UCSD-AML1 (cell line): ENCODE data around the gene TIMM29.

Experiments
- DNase-seq: peaks from one replicate; lab custom pipeline; 2025; ENCODE audit not compliant: unreplicated experiment; lab: John Stamatoyannopoulos, UW

The TIMM29 gene

DNA sequence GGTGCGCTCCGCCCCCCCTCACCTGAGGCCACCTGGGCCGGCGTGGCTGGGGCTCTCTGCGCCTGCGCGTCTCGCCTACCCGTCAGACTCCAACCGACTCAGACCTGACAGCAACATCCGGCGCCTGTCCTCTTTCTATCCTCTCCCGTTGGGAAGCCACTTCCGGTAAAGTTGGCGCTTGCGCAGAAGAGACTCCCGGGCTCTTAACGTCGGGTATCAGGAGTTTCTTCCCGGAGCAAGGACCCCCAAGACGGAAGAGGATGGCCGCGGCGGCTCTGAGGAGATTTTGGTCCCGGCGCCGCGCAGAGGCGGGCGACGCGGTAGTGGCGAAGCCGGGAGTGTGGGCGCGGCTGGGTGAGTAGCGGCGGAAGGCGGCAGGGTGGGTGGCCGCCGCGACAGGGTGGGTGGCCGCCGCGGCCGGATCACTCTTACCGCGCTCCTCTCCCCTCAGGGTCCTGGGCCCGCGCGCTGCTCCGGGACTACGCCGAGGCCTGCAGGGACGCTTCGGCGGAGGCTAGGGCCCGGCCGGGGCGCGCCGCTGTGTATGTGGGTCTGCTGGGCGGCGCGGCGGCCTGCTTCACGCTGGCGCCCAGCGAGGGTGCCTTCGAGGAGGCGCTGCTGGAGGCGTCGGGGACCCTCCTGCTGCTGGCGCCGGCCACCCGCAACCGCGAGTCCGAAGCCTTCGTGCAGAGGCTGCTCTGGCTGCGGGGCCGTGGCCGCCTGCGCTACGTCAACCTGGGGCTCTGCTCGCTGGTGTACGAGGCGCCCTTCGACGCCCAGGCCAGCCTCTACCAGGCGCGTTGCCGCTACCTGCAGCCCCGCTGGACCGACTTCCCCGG is at the start of gene TIMM29, which contains the start of gene YIPF2:
TSS of gene TIMM29 (plus strand) at position 249 of the 839 bp plus-strand sequence. CDS start at position 261, 12 bp downstream.
TSS of gene YIPF2 (minus strand) at position 77 of the 839 bp plus-strand sequence. CDS start 229 bp downstream, outside the sequence.
- DNase-seq: peak; percentile 96

DNA sequence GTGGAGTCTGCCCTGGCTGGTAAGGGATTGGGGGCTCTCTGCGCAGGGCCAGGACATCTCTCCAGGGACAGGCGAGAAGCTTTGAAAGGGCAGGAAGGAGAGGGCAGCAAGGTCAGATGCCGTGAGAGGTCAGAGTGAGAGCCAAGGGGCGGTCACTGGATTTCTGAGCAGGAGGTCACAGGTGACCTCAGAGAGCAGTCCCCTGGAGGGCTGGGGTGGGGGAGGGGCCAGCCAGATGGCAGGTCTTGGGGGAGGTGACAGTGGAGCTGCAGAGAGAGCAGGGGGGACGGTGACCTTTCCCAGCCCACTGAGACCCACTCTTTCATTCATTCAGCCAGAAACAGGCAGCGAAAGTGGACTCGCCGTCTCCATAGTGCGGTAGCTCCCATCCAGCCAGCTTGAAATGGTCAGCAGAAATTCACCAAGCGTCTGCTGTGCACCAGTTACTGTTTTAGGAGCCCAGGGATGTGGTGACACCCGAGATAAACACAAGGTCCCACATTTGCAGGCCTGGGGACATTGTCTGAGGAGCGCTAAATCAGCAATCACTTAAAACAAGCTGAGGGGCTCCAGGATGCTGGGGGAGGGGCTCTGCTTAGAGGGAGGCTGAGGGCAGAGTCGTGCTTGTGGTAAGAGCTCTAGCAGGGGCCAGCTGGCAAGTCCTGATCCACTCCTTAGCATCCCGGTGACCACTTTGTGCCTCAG is 47.1 kb upstream of the TIMM29 start:
- no peak for DNase-seq

DNA sequence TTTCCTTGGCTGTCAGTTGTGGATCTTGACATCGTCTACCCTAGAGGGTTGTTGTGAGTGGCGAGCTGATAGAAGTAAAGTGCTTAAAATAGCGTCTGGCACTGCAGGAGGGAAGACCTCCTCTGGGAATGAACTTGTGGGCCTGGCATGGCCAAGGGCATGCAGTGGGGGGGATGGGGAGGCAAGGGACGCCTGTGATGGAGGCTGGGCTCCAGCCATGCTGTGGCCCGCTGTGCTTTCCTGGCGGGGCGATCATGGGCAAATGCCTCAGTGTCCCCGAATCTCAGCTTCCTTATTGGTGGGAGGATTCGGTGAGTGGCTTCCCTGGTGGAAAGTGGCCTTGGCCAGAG is 46.5 kb upstream of the TIMM29 start:
- no peak for DNase-seq

DNA sequence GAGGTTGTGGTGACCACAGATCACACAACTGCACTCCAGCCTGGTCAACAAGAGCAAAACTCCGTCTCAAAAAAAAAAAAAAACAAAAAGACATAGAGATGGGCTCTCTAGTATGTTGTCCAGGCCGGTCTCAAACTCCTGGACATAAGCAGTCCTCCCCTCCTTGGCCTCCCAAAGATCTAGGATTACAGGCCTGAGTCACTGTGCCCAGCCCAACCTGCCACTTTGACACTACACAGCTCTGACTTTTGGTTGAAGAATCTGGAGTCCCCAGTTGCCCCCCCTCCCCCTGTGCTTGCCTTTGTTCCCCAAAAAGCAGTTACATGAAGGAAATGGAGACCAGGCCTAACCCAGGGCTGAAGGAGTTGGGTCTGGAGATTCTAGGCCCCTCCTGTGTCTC is 44.3 kb upstream of the TIMM29 start:
- DNase-seq: no peak

DNA sequence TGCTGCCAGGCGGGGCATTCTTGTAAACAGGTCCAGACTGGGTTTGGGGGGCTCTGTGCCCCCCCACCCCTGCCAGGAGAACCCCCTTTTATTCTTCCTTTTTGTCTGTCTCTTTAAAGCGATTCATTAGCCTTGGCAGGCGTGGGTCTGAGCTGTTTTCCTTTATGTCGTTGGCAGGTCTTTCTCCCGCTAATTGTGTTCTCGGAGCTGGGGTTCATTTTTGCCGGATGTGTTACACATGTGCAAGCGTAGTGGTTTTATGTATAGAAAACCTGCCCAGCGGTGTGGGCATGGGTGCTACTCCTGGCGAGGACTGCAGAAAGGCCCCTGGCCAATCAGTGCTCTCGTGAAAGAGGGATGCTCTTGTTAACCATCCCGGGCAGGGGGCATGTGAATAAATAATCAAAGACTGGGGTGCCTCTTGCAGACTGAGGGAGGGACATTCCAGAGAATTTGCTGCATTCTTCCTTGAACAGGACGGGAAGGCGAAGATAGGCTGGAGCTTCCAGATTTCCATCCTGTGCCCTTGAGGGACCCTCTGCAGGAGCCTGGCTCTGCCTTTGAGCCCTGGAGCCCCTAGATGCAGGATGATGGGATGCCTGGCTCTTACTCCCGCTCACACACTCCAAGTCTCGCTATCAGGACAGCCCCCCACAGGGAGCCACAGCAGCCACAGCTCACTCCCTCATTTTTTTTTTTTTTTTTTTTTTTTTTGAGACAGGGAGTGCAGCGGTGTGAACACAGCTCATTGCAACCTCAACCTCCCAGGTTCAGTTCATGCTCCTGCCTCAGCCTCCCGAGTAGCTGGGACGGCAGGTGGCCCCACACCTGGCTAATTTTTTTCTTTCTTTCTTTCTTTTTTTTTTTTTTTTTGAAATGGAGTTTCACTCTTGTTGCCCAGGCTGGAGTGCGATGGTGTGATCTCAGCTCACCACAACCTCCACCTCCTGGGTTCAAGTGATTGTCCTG is 43.1 kb upstream of the TIMM29 start:
- DNase-seq: no peak

DNA sequence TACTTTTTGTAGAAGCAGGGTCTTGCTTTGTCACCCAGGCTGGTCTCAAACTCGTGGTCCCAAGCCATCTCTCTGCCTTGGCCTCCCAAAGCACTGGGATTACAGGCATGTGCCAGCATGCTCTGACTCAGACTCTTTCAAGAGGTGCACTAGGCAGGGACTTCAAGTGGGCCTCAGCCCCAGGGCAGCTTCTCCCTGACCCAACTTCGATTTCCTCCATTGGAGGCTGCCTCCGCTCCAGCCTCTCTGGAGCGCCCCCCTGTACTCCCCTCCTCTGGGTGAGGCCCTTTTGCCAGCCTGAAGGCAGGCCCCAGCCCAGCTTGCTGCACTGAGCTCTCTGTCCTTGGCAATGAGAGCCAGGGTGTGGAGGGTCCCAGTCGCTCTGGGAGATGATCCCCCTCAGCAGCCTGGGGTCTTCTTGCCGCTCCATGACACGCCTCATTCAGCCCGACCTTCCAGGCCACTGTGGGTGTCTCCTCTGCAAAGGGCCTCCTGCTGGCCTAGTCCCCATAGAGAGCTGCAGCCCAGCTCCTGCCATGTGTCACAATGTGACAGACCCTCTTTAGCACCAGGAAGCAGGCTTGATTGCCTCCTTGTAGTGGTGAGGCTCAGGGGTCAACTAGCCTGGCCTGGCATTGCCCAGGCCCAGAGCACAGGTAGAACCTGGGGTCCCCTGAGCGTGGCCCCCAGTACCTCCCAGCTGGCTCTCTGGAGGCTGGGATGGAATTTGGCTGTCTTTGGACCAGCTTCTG is 40.8 kb upstream of the TIMM29 start:
- DNase-seq: no peak

DNA sequence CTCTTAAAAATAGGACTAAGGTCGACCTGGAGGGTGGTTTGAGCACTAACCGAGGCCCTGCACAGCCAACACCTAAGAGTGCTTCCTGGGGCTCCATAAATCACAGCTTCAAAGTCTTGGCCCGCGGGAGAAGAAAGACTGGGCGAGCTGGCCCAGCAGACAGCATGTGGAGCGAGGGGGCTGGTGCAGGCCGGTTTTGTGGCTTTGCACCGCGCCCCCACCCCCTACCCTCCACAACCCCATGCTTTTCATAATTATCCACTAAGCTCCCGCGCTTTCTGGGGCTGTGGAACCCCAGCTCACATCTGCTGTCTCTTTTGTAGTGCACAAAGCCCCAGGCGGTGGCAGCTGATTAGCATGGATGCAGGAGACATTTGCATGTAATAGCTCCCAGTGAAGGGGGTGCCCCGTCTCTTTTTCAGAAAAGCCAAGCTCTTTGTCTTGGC is 40.2 kb upstream of the TIMM29 start:
- no peak for DNase-seq

DNA sequence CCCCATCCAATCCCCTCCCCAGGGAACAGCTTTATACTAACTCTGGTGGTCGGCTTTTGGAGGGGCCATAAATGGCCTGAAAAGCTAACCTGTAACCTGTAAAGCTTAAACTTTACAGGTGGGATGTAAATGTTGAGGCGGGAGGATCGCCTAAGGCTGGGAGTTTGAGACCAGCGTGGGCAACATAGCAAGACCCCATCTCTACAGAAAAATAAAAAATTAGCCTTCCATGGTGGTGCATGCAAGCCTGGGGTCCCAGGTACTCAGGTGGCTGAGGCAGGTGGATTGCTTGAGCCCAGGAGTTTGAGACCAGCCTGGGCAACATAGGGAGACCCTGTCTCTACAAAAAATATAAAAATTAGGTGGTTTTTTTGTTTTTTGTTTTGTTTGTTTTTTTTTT is 38.7 kb upstream of the TIMM29 start:
- no peak for DNase-seq

DNA sequence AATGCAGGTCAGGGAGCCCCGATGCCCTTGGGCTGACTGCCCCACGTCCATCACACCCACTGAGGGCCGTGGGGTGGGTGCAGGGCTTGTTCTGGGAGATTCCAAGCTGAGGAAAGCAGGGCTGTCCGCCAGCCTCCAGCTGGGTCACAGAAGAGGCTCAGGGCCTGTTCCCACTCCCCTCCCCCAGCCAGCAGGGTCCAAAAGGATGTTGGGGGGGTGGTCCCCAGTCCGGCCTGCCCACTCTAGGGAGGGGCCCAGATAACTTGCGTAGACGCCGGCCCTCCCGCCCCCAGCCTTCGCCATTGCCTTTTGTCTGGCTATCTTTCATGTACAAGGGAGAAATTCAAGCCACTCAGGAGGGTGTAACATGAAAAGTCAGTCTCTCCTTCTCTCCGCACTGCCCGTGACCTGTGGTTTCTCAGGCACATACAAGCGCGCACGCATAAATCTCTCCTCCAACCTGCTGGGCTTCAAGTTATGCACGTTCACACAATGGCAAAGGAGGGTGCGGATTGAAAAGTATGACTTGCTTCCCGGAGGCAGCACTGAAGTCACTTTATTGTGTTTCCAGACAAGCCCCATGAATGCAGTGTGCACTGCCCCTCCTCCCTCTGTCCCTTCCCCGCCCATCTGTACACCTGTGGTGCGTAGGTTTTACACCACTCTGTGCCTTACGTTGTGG is 37.1 kb upstream of the TIMM29 start:
- no peak for DNase-seq

DNA sequence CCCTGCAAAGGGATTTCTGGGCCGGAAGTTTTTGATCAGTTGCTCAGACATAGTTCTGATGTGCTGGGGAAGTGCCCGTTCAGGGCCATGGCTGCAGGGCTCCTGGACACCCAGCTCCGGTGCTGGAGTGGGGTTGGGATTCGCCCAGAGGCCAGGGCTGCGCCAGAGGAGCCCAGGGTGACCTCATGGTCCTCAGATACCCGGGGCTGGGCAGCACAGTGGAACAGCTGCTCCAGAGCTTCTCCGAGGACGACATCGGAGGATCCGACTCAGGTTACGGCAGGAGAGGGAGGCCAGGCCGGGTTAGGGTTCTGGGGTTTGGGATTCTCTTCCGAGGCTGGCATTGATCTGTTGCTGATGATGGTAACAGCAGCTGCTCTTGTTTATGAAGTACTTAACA is 36.4 kb upstream of the TIMM29 start:
- no peak for DNase-seq

DNA sequence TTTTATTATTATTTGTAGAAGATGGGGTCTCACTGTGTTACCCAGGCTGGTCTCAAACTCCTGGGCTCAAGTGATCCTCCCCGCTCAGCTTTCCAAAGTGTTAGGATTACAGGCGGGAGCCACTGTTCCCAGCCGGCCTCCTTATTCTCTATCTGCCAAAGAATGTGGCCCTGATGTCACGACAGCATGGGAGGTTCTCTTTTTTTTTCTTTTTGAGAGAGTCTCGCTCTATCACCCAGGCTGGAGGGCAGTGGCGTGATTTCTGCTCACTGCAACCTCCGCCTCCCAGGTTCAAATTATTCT is 33.7 kb upstream of the TIMM29 start:
- no peak for DNase-seq

DNA sequence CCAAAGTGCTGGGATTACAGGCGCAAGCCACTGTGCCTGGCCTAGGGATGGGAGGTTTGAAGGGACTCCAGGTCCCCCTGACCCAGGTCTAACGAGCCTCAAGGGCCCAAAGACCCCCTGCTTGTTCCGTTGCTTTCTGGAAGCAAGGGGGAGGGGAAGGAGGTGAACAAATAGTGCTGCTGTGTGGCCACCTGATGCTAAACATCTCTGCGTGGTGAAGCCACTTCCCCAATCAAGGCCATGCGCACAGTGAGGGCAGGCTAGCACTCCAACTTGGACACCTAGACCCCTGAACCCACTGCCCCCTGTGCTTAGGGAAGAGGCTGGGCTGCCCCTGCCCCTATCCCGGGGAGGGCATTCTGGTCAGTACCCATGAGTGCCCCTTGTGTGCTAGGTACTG is 33.2 kb upstream of the TIMM29 start:
- no peak for DNase-seq

DNA sequence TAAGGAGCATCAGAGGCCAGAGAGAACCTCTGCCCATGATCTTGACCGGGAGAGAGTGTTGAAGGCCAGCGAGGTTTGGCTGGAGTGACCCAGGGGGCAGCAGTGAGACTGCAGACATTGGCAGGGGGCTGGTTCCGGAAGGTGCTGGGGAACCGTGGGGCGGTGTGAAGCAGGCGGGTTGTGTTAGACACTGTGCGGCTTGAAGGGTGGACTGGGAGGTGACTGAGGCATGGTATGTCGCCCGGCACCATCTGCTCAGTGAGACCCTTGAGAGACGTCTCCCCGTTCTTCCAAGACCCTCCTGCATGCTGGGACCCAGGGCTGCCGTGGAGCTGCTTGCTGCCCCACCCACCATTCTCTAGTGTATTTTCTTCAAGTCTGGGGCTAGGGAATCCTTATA is 32.7 kb upstream of the TIMM29 start:
- no peak for DNase-seq

DNA sequence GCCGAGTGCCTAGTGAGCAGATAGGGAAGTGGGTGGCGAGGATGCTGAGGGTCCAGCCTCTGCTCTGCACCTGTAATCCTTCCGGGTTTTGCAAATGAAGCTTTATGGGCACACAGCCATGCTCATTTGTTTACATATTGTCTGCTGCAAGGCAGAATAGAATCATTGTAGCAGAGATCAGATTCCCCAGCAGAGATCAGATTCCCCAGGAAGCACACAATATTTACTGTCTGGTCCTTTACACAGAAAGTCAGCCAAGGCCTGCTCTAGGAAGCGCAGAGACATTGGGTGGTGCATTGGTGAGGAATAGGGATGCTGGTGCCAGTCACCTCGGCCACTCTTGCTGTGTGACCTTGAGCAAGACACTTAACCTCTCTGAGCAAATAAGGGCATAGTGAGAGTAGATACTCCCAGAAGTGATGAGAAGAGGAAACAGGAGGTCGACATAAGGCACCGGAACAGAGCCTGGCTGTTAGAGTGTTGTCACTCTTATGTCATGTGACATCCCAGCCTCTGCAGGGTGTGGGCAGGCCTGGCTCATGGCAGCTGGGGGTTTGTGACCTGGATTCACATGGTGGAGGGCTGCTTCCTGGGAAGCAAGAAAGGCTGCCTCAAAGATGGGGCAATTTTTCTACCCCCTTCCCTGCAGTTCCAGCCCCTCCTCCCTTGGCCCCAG is 31.6 kb upstream of the TIMM29 start:
- DNase-seq: no peak

DNA sequence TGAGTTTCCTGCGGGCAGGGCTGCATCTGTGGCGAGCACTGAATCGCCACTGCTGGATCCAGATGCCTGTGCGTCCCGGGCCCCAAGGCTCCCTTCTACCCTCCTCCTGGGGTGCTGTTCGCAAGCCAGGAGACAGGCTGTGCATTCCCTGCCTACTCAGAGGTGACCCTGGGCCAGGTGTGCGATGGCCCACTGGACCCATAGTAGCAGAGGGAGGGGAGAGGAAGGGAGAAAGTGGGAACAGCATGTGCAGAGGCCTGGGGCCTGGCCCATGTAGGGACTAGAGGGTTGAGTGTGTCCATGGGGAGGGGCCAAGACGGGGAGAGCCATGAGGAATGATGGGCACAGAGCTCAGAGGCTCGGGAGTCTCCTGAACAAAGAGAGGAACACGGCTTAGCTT is 30.0 kb upstream of the TIMM29 start:
- no peak for DNase-seq

DNA sequence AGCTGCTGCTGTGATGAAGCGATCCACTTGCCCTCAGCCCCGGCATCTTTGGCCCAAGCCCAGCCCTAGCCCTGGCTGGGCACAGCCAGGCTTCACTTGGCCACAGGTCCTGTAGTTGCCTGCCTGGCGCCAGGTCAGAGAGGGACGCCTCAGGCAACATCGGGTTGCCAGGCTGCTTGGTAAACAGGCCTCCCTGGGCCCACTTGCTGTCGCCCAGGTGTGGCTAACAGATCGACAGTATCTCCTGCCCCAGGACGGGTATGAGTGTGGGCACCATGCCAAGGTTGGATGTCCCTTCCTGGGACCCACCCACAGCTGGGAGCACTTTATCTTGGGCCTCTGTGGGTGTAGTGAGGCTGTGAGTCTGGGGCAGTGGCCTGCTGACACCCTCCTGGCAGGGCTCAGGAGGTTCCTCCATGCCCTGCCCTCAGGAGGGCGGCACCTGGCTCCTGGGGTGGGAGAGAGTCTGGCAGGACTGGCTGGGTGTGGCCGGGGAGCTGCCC is 29.4 kb upstream of the TIMM29 start:
- DNase-seq: no peak

DNA sequence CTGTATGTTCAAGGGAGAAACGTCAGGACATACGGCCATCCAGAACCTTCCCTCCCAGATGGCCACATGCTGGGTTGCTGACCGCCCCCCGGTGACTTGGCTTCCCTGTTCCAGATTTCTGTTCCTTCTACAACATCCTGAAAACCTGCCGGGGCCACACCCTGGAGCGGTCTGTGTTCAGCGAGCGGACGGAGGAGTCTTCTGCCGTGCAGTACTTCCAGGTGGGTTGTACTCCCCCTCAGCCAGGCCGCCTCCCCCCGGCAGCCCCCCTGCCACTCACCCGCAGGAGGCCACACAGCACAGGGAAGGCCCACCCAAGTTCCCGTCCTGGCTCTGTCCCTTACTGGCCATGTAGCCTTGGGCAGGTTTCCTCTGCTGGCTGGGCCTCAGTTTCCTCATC is 20.7 kb upstream of the TIMM29 start:
- DNase-seq: no peak

DNA sequence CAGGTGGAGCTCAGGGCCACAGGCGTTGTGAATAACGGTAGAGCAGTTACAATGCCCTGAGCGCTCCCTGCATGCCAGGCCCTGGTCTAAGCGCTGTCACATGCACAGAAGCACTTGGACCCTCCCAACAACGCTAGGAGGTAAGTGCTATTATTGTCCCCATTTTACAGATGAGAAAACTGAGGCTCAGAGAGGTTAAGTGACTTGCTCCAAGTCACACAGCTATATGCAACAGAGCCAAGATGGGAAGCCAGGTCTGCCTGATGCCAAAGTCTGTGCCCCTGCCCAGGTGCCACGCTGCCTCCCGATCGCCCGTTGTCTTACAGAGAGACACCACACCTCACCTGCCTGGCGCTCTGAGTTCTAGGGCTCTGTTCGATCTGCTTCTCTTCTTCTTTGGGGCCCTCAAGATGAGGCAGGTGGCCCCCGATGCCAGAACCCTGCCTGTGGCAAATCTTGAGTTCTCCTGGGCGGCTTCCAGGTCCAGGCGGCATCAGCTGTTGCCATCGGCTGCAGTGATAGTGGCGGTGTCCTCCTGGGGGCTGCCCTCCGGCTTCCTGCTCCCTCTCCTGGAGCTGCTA is 20.1 kb upstream of the TIMM29 start:
- DNase-seq: no peak
